A673 (cell line): Measurements from ENCODE around the gene LPP.

Source experiments
- CTCF ChIP-seq: fragments of 300-800, 200-600 bp; sonication (generic); conservative IDR thresholded peaks from 2 replicates; pipeline ENCODE4 v1.5.1; 2017; ENCODE audit warnings: low read depth, mild to moderate bottlenecking, antibody characterized with exemption, low read length, moderate library complexity, mixed read lengths
- EZH2 ChIP-seq: fragments of 200-600 bp; sonication (generic); IDR thresholded peaks from 2 replicates; pipeline ENCODE4 v1.6.1; 2017; ENCODE audit warnings: borderline replicate concordance, low read depth, mild to moderate bottlenecking, mixed read lengths, antibody characterized with exemption, low read length; ENCODE audit not compliant: poor library complexity, severe bottlenecking

- TF ChIP-seq EZH2 (no peak), CTCF (no peak)
Observed at GRCh38 chr3:188662214-188662613, 508.3 kb downstream of the LPP start.
